GM12872 (cell line): Measurements from ENCODE around the gene TRIM65.
A peak's percentile ranks its signal among the peaks of the same experiment; 100 is the strongest.

Experiments
- CTCF ChIP-seq: IDR thresholded peaks from 3 replicates; pipeline ENCODE4 v1.5.1; 2011; ENCODE audit warnings: low read depth, mild to moderate bottlenecking, low read length, moderate library complexity; ENCODE audit not compliant: insufficient read depth

The TRIM65 gene

GRCh38 chr17:75876190-75876937, 20.4 kb downstream of the TRIM65 start:
- TF ChIP-seq CTCF = peak; percentile 57

- no peak for TF ChIP-seq CTCF
These were observed 20.9 kb downstream of the TRIM65 start for GRCh38 chr17:75875940-75876189.

GRCh38 chr17:75875182-75875939, 21.4 kb downstream of the TRIM65 start:
- TF ChIP-seq CTCF = no peak

- no peak for TF ChIP-seq CTCF
These were observed 22.2 kb downstream of the TRIM65 start for GRCh38 chr17:75874323-75875181.

GRCh38 chr17:75873587-75874322, 23.0 kb downstream of the TRIM65 start:
- TF ChIP-seq CTCF = no peak

GRCh38 chr17:75872434-75873351, 24.1 kb downstream of the TRIM65 start:
- no peak for TF ChIP-seq CTCF
